Measurements from ENCODE around the gene FXYD6.

FXYD6 gene

DNA sequence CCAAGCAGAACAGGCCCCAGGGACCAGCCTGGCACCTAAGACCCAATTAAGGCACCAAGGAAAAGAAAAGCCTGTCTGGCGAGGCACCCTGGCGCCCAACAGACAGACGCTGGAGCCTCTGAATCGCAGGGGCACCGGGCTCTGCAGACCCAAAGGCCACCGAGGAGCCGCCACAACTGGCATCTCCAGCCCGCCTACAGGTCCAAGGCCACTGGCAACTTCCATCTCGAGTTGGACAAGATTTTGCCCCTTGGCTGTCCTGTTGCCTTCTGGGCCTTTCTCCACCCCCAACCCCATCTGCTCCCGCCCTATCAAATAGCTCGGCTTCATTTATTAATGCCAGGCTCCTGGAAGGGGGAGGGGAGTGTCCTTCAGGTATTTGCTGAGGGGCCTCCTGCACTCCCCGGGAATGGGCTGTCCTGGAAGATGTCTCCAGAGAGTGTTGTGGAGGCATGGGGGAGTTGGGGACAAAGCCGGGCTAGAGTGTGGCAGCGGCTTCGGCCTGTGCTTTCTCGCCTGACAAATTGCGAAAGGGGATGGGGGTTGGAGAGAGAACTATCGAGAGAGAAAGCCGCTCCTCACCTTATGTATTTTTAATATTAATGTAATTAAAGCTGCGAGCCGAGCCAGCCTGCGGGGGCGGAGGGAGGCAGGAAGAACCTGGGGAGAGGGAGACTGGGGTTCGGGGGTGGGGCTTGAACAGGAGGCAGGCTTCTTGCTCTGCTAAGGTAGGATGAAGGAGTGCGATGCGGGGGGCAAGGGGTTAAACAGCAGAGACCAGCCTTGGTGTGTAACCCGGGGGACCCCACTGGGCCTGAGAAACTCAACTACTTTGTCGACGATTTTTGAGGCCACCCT is 81.5 kb downstream of the FXYD6 start:
- FAIRE-seq, result no peak

DNA sequence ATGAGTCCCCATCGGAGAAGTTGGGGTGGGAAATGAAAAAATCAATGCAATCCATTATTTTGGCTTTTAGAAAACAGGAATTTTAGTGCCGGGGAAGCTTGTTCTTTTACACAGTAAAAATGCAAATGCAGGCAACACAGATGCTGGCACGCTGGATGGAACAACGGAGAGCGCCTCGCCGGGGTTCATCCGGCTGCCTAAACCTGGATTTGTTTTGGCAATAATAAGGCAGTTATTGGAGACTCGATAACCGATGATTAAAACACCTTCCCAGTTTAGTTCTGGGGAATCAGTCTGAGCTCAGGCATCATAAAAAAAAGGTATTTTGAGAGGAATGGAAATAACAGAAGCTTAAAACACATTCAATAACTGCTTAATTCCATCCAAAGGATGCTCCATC is 82.3 kb downstream of the FXYD6 start:
- FAIRE-seq (no peak), DNase-seq (ENCODE audit: low spot score) (no peak)

More for the DNA sequence above, 81.5 kb downstream of the FXYD6 start:
- DNase-seq (ENCODE audit: low spot score), result no peak

DNA sequence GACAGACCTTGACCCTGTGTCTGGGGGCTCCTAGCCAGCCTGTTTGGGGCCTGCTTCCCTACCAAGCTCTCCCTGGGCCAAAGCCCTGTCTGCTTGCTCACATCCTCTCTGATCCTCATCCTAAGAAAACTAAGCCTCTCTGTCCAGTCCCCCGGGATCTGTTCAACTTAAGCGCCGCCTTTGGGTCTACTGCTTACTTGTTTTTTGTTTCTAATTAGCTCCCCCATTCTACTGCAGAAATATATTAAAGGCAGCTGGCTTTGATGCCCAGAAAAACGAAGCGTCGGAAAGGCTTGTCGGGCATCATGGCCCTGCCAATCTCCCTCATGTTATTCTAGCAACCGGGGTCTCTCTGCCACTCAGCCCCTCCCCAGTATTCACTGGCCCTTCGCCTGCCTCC is 82.9 kb downstream of the FXYD6 start:
- no peak for DNase-seq (ENCODE audit: low spot score)
- no peak for FAIRE-seq

DNA sequence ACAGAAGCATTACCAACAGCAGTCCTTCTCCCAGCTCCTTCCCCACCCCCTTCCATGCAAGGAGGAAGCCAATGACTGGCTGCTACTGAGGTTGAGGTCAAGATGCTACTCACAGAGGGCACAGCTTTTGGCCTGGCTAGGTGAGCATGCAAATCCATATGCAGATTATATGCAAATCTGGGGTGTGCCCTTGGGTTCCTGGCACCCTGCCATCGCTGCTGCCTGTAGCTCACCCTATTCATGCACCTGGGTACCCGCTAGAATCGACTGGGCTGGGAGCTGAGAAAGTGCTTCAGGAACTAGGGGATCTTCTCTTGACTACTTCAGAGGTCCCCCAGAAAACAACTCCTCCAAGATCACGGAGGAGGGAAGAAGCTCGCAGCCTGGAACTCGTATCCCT is 83.5 kb downstream of the FXYD6 start:
- FAIRE-seq (no peak), DNase-seq (ENCODE audit: low spot score) (no peak)

DNA sequence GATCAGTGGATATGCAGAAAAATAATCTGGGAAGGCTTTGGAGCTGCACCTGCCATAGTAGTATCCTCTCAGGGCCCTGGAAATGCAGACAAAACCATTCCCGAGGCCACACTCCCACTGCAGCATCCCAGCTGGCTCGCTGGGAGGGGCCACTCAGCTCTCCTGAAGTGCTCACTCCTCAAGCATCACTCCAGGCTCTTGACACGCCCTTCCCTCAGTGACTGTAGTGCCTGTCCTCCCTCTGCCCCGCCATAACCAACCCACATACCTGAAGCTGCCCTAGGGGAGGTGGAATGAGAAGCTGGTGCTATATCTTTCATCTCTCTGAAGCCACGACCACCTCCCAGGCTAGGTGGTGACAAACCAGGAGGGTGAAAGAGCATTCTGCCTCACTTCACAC is 84.2 kb downstream of the FXYD6 start:
- no peak for FAIRE-seq
- DNase-seq (ENCODE audit: low spot score), result no peak

DNA sequence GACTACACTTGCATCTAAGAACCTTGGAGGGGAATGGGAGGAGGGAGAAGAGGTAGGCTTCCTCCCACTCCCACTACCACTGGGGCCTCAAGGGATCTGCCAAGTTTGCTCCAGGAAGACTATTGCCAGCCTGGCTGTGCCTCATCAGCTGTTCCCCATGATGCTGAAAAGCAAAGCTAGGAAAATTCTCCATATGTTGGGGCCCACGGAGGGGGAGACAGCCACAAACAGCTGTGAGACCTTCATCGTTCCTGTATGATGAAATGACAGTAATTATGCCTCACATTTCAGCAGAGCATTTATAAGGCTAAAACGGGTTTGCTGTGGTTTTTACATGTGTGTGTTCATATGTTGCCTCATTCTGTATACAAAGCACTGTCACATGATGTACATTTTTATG is 86.2 kb downstream of the FXYD6 start:
- no peak for FAIRE-seq
- no peak for DNase-seq (ENCODE audit: low spot score)

DNA sequence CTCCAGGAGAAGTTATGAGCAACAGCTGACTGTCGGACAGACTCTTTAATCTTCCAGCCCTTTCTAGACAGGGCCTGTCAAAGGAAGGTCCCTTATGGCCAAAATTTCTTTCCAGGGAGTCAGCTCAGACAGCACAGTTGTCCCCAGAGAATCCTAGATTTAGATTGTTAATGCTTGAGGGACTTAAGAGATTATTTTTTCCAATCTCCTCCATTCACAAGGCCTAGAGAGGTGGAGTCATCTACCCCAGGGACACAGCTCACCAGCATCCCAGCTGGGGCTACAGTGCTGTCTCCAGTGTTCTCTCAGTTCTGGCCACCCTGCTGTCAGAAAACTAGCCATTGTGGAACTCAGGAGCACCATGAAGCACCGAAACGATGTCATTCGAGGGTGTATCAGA is 87.2 kb downstream of the FXYD6 start:
- no peak for DNase-seq (ENCODE audit: low spot score)

More for the DNA sequence above, 87.2 kb downstream of the FXYD6 start:
- no peak for FAIRE-seq

All from RCC 7860 (cell line).